Left lung (tissue), 10 donors: ENCODE results near the gene HTR3D. TPM values are rescaled to one million over a fixed set of nuclear protein-coding genes. Genes with fewer than 3 reads are reported as not detected.

Experiments
- ATAC-seq: fragments of 200-7000 bp; cut with Tn5 transposase; one replicate; pipeline ENCODE4 v1.9.1; 2020; ENCODE audit warnings: moderate library complexity
- DNase-seq, 4 donors: peaks; one replicate each; pipeline ENCODE4 v3.0.0-alpha.2; 2013 to 2020
- H3K27ac ChIP-seq, 2 donors: fragments of 200-600 bp; sonication (generic) in 1 of 2; one replicate each; pipeline versions ENCODE4 v1.5.0 to v1.8.0; 2020 to 2021
- H3K27me3 ChIP-seq, 2 donors: fragments of 200-600 bp; sonication (generic) in 1 of 2; one replicate each; pipeline versions ENCODE4 v1.5.0 to v1.8.0; 2020 to 2021
- H3K36me3 ChIP-seq, 2 donors: fragments of 200-600 bp; sonication (generic) in 1 of 2; one replicate each; pipeline versions ENCODE4 v1.5.0 to v1.8.0; 2020 to 2021
- H3K4me1 ChIP-seq, 2 donors: fragments of 200-600 bp; one replicate each; pipeline ENCODE4 v1.8.0; 2021
- H3K4me3 ChIP-seq, 2 donors: fragments of 200-600 bp; sonication (generic) in 1 of 2; one replicate each; pipeline versions ENCODE4 v1.5.0 to v1.8.0; 2020 to 2021; ENCODE audit warnings: mild to moderate bottlenecking in 1 of 2
- H3K9me3 ChIP-seq, 2 donors: fragments of 200-600 bp; sonication (generic) in 1 of 2; one replicate each; pipeline versions ENCODE4 v1.5.0 to v1.8.0; 2020 to 2021
- CTCF ChIP-seq, 2 donors: fragments of 200-600 bp; sonication (generic) in 1 of 2; IDR thresholded peaks; one replicate each; pipeline versions ENCODE4 v1.5.0 to v1.8.0; 2021; ENCODE audit warnings: antibody characterized with exemption in 2 of 2
- intact Hi-C, 2 donors: fragments of 100-400 bp; cut with DNase I; formaldehyde crosslinking; loops; one replicate each; pipeline versions ENCODE4 v1.11.2 to v1.14.2; 2022
- polyA plus RNA-seq, 6 donors: library from polyadenylated mRNA; unstranded; fragments of 120-200 nt; gene quantifications; one replicate each; pipeline ENCODE4 v1.2.1, GENCODE V29; 2013; ENCODE audit not compliant: insufficient read length in 6 of 6
- total RNA-seq, 2 donors: library from RNA; stranded (reverse); fragmentation: NEBNext Ultra II Directional; extraction: Animal tissue kit (Norgen Biotek cat#: 25700); gene quantifications; one replicate each; pipeline ENCODE4 v1.2.1, GENCODE V29; 2021
- donor health status: DM: no; HTN: yes; CAD: no.
- donor health status: DM: no; HTN: no; CAD: no.

HTR3D gene
- total and polyA plus RNA-seq, 8 donors: not detected

GRCh38 chr3:184073621-184074020 is 42.1 kb downstream of the HTR3D start:
- no peak overlapping the region for H3K27ac ChIP-seq
- no peaks in the 10 kb centered on the region for H3K36me3 ChIP-seq
- DNase-seq (no peak), ATAC-seq (no peak)
- no peak for TF ChIP-seq CTCF (IDR thresholded peaks at IDR 0.05)
- no peaks in the 10 kb centered on the region for H3K4me1 ChIP-seq
- intact Hi-C loops: no loop called here
- no peaks in the 10 kb centered on the region for H3K27me3 ChIP-seq
- no peak overlapping the region for H3K4me3 ChIP-seq
- H3K9me3 ChIP-seq: peaks cover 0 to 10% of the 10 kb centered on the region in 2 donors

DNA sequence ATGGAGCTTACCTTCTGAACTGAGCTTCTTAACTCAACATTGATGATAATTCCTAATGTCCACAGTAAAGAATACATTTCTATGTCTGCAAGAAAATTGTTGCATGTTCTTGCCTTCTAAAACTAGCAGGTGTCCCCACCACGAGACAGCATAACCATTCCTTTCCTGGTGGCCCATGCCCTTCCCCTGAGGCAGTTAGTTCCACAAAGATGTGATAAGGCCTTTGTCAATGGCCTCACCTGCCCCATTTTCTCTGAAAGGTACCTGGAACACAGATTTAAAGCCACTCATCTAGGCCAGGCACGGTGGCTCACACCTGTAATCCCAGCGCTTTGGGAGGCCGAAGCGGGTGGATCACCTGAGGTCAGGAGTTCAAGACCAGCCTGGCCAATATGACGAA is 44.4 kb downstream of the HTR3D start:
- Histone ChIP-seq H3K4me3 (no peak overlapping the region), H3K27me3 (no peaks in the 10 kb centered on the region), H3K36me3 (no peaks in the 10 kb centered on the region), H3K4me1 (no peaks in the 10 kb centered on the region), H3K9me3 (peaks cover 0 to 4% of the 10 kb centered on the region in 2 donors), H3K27ac (no peak overlapping the region)
- ATAC-seq: no peak
- no peak for TF ChIP-seq CTCF (IDR thresholded peaks at IDR 0.05)
- no peak for DNase-seq
- intact Hi-C loops: no loop called here

DNA sequence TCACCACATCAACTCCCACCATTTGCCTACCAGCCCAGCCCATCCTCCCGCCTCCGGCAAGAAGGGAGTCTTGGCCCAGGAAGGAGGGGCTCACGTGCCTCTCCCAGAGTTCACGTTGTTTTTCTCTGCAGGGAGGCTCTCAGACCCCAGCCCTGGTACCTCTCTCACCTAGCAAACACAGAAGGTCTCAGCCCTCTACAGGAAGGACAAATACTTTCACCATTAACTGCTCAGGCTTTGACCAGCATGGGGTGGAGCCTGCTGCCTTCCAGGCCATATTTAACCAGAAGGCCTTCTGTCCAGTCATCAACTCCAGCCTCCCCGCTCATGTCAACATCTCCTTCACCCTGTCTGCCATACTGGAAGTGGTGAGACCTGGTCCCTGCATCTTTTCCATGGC is 46.3 kb downstream of the HTR3D start:
- Histone ChIP-seq H3K27ac (no peak overlapping the region), H3K27me3 (no peaks in the 10 kb centered on the region)
- TF ChIP-seq CTCF (IDR thresholded peaks at IDR 0.05): no peak

GRCh38 chr3:184078851-184079250 is 47.3 kb downstream of the HTR3D start:
- H3K9me3 ChIP-seq: no peaks in the 10 kb centered on the region
- H3K4me3 ChIP-seq: no peak overlapping the region
- intact Hi-C loops: no loop called here
- H3K27ac ChIP-seq: no peak overlapping the region
- no peaks in the 10 kb centered on the region for H3K36me3 ChIP-seq
- DNase-seq: no peak
- no peak for ATAC-seq
- no peaks in the 10 kb centered on the region for H3K27me3 ChIP-seq
- no peaks in the 10 kb centered on the region for H3K4me1 ChIP-seq
- TF ChIP-seq CTCF (IDR thresholded peaks at IDR 0.05): no peak

More for the DNA sequence above, 46.3 kb downstream of the HTR3D start:
- no peak overlapping the region for H3K4me3 ChIP-seq
- no peaks in the 10 kb centered on the region for H3K4me1 ChIP-seq
- ATAC-seq: no peak
- H3K36me3 ChIP-seq: no peaks in the 10 kb centered on the region
- no peaks in the 10 kb centered on the region for H3K9me3 ChIP-seq
- no peak for DNase-seq
- intact Hi-C loops: no loop called here

DNA sequence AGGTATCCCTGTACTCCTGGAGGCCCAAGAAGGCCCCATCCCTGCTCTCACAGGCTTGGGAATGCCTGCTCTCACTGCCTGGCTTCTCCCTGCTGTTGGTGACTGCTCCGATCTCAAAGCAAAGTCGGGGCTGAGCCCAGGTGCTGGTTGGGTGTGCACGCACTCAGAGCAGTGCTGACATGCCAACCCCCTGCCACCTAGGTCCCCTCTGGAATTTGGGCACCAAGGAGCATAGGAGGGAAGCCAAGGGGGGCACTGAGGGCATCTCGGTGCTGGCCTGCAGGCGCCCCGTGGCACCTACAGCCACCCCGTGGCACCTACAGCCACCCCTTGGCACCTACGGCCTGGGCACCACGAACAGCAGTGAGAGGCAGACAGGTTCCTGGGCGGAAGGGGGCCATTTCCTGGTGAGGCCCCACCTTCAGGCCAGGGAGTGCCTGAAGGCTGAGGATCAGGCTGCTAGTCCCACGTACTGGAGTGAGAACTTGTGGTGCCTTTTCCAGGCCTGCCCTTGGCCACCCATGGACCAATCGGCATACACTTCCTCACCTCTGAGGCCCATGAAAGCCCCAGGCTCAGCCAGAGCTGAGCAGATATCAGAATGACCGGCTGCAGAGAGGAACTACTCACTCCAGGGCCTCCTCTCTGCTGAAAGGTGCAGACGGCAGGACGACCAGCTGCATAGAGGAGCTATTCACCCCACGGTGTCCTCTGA is 49.7 kb downstream of the HTR3D start:
- intact Hi-C loops: no loop called here
- Histone ChIP-seq H3K9me3 (peaks cover 0 to 17% of the 10 kb centered on the region in 2 donors), H3K4me3 (no peak overlapping the region), H3K27me3 (no peaks in the 10 kb centered on the region), H3K4me1 (no peaks in the 10 kb centered on the region), H3K36me3 (no peaks in the 10 kb centered on the region), H3K27ac (no peak overlapping the region)
- ATAC-seq (no peak), DNase-seq (no peak)
- no peak for TF ChIP-seq CTCF (IDR thresholded peaks at IDR 0.05)
